HT-29 (cell line): ENCODE data around the gene RBP5. TPM values are rescaled to one million over a fixed set of nuclear protein-coding genes. Genes with fewer than 3 reads are reported as not detected.

Experiments used
- DNase-seq: peaks from one replicate; pipeline ENCODE4 v3.0.0-alpha.2; 2015; ENCODE audit warnings: low spot score
- total RNA-seq: library from RNA; depleted of rRNA; stranded (reverse); fragments of >200 nt; shearing (Covaris generic); gene quantifications from 2 replicates; pipeline ENCODE4 v1.2.3, GENCODE V29; 2014; rRNA removed

RBP5 gene
- total RNA-seq, result 0.41 TPM in 1 of 2 replicates, not detected in the other

GRCh38 chr12:7128681-7129286 is at the start of gene RBP5:
Gene RBP5, minus strand, starts transcription at chr12:7128889. Its CDS starts 114 bp downstream, at chr12:7128775.
- peak; percentile 5 for DNase-seq

GRCh38 chr12:7178481-7178880 is 49.8 kb upstream of the RBP5 start:
- no peak for DNase-seq

GRCh38 chr12:7176595-7176994 is 47.9 kb upstream of the RBP5 start:
- no peak for DNase-seq

GRCh38 chr12:7175493-7175892 is 46.8 kb upstream of the RBP5 start:
- DNase-seq, result no peak

GRCh38 chr12:7171854-7172253 is 43.2 kb upstream of the RBP5 start:
- DNase-seq, result no peak

- DNase-seq, result no peak
Observed at GRCh38 chr12:7169951-7170350, 41.3 kb upstream of the RBP5 start.

- DNase-seq, result peak; percentile 67
Observed at GRCh38 chr12:7162691-7163114, 34.0 kb upstream of the RBP5 start.

- DNase-seq, result no peak
Observed at GRCh38 chr12:7161811-7162210, 33.1 kb upstream of the RBP5 start.

- no peak for DNase-seq
Observed at GRCh38 chr12:7161327-7161726, 32.6 kb upstream of the RBP5 start.

GRCh38 chr12:7160183-7160582 is 31.5 kb upstream of the RBP5 start:
- DNase-seq, result no peak

GRCh38 chr12:7158781-7159609 is 30.3 kb upstream of the RBP5 start:
- DNase-seq, result no peak

GRCh38 chr12:7157391-7157790 is 28.7 kb upstream of the RBP5 start:
- DNase-seq, result no peak

- DNase-seq, result no peak
Observed at GRCh38 chr12:7156259-7157197, 27.8 kb upstream of the RBP5 start.

GRCh38 chr12:7155471-7156034 is 26.9 kb upstream of the RBP5 start:
- DNase-seq, result peak; percentile 64

- no peak for DNase-seq
Observed at GRCh38 chr12:7154901-7155470, 26.3 kb upstream of the RBP5 start.

GRCh38 chr12:7154042-7154441 is 25.4 kb upstream of the RBP5 start:
- no peak for DNase-seq

GRCh38 chr12:7152818-7153217 is 24.1 kb upstream of the RBP5 start:
- no peak for DNase-seq

GRCh38 chr12:7151532-7151931 is 22.8 kb upstream of the RBP5 start:
- DNase-seq, result no peak

- no peak for DNase-seq
Observed at GRCh38 chr12:7150841-7151240, 22.2 kb upstream of the RBP5 start.

- DNase-seq, result no peak
Observed at GRCh38 chr12:7150356-7150755, 21.7 kb upstream of the RBP5 start.

GRCh38 chr12:7146906-7147305 is 18.2 kb upstream of the RBP5 start:
- no peak for DNase-seq
